NOMO-1 treated with dmso at 0.1 percent for 144 hours (cell line): ENCODE data around the gene FLYWCH1.

Experiments used
- DNase-seq: peaks from one replicate; lab custom pipeline; 2025; ENCODE audit not compliant: unreplicated experiment; lab: John Stamatoyannopoulos, UW

Gene FLYWCH1

DNA sequence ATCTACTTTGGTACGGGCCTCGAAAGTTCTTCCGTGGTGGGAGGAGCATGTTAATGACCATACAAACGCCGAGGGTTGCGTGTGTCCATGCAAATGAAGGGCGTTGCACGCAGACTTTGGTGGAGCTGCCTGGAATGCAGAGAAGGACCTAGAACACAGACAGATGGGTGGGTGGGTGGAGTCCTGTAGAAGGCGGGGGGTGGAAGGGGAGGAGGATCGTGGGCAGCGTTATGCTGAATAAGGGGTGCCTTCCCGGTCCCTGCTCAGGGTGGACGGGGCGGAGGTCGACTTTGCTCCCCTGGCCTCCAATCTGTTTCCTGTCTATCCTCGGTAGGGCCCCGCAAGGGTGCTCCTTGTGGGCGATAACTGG is 56.6 kb downstream of the FLYWCH1 start:
- DNase-seq: peak; percentile 61

DNA sequence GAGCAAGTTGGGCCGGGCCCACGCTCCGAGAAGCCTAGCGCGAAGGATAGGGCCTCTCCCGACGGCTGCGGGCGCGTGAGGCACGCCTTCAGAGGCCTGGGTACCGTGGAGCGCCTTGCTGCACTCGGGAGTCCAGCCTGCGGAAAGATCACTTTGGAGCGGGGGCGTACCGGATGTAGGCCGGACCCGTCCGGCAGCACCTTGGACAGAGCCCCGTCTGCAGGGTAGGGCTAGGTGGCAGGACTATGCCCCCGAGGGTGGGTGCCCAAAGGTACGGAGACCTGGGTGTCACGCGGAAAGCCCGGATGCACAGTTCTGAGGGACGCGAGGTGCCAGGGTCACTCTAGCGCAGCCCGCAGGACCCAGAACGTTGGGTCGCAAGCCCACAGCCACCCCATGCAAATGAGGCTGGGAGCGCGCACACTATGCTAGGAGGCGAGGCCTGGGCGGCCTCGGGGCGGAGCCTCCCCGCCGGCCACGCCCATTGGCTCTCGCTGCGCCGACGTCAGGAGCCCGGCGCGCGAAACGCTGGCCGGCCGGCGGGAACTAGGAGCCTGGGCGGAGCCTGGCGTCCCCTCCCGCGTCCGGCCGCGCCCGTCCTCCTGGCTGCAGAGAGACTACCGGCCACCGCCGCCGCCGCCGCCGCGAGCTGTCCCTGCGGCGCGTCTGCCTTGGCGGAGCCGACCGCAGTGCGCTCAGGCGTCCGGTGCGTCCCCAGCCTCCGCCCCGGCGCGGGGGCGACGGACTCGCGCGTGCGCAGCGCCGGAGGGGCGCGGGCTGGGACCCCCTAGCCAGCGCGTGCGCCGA is 57.2 kb downstream of the FLYWCH1 start, which contains the start of gene PAQR4:
PAQR4 (plus strand) TSS at position 611 of the 807 bp plus-strand sequence. CDS start 327 bp downstream, outside the sequence.
- DNase-seq: peak; percentile 92

DNA sequence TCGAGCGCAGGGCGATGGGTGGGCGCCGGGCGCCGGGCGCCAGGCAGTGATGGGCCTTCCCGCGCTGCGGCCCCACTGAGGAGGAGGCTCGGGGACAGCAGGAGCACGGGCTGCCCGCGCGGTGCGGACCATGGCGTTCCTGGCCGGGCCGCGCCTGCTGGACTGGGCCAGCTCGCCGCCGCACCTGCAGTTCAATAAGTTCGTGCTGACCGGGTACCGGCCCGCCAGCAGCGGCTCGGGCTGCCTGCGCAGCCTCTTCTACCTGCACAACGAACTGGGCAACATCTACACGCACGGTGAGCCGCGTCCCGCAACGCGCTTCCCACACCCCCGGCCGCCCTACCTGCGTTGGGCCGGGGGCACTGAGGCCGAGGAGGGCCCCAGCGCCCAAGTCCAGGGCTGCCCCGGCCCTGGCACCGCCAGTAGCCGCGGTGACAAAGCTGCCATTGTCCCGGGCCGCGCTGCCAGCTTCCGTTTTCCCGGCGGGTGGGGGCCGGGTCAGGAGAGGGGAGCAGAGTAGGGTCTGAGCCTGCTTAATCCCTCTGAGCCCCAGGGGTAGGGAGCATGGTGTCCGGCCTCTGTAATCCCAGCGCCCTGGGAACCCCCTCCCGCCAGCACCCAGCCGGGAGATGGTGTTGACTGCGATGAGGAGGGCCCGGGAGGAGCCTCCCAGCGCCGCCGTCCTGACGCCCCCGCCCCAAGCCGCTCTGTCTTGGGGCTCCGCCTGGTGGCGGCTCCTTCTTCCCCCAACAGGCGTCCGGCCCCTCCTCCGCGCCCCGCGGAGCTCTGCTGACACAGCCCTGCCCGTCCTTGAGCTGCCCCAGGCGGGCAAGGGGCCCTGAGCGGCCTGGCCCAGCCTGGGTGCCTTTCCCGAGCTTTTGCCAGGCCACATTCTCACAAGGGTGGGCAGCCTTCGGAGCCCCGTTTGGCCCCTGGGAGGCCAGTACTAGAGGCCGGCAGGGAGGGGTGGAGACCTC is 58.1 kb downstream of the FLYWCH1 start:
- peak; percentile 45 for DNase-seq

DNA sequence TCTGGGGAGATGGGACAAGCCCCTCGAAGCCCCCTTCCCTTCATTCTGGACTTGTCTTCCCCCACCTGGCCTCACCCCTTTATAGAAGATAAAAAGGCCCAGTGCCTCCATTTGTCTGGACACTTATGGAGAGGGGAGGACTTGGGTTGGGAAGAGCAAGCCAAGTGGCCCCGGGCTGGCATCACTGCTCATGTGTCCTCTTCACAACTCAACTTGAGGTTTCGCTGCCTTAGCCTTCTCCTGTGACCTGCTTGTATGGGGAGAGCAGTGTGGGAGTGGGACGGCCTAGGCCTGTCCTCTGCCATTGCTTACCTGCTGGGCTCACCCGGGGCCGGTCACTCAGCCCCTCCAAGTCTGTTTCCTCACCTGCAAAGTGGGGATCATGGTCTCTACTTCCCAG is 58.8 kb downstream of the FLYWCH1 start:
- no peak for DNase-seq

DNA sequence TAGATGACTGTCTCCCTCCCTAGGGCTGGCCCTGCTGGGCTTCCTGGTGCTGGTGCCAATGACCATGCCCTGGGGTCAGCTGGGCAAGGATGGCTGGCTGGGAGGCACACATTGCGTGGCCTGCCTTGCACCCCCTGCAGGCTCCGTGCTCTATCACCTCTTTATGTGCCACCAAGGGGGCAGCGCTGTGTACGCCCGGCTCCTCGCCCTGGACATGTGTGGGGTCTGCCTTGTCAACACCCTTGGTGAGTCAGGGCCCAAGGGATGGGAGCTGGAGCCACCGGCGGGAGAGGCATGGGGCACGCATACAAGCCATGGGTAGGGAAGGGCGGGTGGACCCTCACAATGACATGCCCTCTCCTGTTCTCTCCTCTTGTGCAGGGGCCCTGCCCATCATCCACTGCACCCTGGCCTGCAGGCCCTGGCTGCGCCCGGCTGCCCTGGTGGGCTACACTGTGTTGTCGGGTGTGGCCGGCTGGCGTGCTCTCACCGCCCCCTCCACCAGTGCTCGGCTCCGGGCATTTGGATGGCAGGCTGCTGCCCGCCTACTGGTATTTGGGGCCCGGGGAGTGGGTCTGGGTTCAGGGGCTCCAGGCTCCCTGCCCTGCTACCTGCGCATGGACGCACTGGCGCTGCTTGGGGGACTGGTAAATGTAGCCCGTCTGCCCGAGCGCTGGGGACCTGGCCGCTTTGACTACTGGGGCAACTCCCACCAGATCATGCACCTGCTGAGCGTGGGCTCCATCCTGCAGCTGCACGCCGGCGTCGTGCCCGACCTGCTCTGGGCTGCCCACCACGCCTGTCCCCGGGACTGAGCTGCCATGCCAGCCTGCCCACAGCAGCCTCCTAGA is 59.6 kb downstream of the FLYWCH1 start:
- DNase-seq: no peak

DNA sequence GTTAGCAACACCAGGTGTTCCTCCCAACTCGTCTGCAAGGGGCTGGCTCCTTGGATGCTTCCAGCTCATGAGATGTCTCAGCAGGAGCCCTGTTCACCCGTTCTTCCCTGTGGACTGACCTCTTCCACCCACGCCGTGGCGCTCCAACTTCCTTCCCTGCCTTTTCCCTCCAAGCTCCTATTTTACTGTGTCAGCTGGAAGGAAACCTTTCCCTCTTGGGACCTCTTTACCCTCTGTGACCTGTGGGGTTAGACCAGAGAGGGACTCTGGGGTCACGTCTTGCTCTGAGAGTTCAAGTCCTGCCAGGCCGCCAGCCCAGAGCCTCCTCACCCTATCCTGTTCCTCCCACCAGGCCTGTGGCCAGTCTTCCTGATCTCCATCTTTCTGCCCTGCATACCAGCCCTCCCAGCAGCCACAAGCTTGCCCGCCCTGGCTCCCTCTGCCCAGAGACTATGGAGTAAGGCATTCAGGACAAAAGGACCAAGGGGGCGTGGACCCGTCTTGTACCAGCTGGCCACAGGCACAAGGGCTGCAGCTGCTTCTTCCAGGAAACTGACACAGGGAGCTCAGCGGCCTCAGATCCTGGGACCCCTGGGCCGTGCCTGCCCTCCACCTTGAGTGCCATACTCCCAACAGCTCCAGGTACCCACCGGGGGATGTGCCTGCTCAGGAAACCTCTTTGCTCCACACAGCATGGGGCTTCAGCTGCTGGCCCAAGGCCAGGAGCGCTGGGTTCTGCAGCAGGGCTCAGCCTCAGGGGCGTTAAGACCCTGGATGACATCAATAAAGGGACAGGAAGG is 60.5 kb downstream of the FLYWCH1 start:
- DNase-seq: no peak

DNA sequence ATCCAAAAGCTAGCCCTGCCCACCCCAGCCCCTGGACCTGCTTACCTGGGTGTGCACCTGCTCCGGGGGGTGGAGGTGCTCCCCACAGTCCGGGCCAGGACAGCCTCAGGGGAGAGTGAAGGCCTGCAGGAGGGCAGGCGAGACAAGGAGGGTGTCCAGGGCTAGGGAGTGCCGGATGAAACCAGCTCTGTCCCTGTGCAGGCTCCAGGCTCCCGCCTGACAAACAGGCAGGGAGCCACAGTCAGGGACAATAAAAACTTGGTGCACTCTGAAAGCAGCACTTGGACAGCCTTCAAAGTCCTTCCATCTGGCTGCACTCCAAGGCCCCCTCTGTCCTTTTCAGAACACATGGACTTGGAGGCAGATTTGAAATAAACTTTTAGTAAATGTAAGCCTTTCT is 61.4 kb downstream of the FLYWCH1 start:
- DNase-seq: no peak

DNA sequence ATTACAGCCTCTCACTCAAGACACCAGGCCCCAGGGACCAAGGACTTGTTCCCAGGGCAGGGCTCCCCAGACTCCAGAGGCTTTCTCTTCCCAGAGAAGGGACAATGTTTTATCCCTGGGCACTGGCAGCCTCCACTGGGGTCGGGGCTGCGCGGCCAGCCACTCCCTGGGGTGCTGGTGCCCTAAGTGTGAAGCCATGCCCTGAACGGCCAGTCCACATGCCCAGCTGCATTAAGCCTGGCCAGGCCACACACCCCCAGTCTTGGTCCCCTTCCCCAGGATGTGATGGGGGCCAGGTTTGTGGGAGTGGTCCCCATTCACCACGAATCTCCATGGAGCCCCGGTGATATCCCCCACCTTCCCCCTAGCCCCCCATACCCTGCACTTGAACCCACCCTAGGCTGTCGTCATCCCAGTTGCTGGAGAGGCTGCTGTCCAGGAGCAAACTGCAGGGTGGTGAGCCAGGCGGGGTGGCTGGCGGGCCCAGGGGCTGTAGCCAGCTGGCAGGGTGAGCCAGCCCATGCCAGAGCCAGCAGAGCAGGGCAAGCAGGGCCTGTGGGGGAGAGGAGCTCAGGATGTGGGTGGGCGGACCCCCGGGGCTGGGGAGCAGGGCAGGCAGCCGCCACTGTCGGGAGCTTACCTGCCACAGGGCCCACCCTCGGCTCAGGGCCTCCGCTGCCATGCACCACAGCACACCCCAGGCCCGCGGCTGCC is 62.0 kb downstream of the FLYWCH1 start:
- no peak for DNase-seq

DNA sequence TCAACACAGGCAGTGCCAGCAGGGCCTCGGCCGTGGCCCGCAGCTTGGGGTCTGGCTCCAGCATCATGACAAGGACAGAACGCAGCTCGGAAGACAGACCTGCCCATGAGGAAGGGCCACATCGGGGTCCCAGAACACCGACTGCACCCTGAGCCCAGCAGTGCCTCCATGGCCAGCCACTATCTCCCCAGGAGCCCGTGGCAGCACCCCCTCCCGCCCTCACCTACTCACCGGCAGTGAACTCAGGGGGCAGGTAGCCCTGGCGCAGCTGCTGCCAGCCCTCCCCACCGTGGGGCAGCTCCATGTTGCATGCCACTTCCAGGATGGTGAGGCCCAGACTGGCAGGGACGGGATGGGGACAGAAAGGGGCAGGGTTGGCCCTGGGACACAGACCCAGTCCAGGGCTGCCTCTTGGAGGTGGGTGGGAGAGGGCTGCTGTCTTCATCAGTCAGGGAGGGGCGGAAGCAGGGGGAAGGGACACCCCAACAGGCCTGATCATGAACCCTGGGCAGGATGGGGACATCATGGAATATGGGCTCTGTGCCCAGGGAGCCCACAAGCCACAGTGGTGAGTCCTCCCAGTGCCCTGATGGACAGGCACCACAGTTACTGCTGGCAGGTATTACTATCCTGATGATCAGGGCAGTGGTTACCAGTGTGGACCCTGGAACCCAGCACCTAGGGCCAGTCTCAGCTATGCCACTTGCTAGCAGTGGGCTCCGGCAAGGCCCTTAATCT is 62.8 kb downstream of the FLYWCH1 start:
- no peak for DNase-seq

DNA sequence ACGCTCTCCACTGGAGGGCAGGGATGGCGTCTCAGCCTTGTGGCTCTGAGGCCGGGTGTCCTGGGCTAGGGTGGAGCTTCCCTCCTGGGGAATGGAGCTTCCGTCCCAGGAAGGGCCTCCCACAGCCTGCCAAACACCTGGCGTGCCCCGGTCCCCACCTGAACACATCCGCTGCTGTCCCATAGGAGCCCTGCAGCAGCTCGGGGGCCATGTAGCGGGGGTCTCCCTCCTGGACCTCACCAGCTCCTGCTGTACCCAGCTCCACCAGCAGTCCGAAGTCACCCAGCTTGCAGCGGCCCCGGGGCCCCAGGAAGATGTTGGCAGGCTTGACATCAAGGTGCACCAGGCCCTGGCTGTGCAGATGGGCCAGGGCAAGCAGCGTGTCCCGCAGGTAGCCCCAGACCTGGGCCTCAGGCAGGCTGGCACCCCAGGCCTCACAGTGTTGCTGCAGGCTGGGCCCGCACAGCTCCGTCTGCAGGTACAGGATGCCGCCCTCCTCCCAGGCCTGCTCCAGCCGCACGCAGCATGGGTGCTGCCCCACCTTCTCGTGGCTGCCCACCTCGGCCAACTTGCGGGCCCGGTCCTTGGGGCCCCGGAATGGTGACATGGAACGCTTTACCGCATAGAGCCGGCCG is 63.5 kb downstream of the FLYWCH1 start:
- no peak for DNase-seq

DNA sequence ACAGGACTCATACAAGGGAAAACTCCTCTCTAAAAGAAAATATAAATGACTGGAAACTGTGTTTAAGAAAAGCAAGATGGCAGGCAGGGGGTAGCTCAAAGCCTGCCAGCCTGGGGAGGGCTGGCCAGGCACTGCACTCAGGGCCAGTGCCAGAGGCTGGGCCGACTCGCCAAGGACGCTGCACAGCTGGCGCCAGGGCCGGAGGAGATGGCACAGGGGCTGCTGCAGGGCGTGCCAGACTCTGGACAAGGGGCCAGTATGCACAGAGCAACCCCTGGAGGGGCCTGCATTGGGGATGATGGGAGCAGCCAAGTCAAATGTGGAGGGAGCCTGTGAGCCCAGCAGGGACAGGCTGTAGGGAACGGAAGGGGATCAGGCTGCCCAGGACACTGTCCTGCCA is 64.5 kb downstream of the FLYWCH1 start:
- no peak for DNase-seq

DNA sequence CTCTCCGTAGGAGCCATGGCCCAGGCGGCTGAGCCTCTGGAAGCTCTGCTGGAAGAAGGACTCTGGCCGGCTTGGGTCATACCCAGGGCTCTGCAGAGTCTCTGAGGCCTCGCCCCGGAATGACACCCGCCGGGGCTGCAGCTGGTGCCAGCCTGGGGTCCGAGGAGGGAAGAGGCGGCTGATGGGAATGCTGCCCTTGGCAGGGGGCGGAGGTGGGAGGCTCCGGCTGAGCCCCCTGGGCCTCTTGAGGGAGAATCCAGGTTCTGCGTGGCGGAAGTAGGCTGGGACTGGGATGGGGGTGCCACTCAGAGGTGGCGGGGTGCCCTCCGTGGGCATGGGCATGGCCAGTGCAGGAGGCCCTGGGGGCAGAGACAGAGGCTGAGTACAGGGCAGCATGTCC is 64.9 kb downstream of the FLYWCH1 start:
- no peak for DNase-seq

DNA sequence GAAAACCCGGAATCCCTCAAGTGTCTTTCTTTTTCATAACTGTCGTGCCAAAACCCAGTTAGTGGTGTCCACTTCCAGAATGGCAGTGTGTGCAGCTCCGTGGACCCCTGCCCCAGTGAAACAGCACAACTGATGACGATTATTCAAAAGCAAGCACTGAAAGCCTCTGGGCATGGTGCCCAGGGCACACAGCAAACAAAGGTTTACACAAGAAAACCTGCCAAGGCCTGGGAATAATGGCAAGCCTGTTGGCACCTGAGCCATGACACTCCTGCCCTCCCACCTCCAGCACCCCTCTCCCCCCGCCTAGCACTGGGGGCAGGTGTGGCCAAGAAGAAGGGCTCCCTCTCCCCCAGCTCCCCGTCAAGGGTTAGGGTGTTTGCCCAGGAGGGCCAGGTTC is 65.7 kb downstream of the FLYWCH1 start:
- no peak for DNase-seq

DNA sequence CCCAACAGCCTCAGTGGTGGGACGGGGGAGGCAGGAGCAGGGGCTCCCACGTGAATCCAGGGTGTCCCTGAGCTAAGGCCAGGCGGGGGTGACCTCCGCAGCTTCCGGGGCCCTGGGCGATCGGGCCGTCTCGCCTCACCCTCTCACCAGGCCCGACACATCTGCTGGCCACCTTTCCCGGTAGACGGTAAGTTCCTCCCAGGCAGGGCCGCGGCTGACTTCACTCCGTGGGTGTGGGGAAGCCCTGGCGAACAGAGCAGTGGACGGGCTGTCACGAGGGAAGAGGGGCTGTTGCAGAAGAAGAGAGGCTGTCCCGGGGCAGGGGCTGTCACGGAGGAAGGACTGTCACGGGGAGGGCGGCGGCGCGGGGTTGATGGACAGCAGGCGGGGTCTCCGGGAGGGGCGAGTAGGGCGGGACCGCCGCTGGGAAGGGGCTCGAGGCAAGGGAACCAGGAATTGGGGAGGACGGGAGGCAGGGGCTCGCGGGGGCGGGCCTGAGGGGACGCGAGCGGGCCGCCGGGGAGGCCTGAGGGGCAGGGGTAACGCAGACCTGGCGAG is 68.0 kb downstream of the FLYWCH1 start:
- no peak for DNase-seq

DNA sequence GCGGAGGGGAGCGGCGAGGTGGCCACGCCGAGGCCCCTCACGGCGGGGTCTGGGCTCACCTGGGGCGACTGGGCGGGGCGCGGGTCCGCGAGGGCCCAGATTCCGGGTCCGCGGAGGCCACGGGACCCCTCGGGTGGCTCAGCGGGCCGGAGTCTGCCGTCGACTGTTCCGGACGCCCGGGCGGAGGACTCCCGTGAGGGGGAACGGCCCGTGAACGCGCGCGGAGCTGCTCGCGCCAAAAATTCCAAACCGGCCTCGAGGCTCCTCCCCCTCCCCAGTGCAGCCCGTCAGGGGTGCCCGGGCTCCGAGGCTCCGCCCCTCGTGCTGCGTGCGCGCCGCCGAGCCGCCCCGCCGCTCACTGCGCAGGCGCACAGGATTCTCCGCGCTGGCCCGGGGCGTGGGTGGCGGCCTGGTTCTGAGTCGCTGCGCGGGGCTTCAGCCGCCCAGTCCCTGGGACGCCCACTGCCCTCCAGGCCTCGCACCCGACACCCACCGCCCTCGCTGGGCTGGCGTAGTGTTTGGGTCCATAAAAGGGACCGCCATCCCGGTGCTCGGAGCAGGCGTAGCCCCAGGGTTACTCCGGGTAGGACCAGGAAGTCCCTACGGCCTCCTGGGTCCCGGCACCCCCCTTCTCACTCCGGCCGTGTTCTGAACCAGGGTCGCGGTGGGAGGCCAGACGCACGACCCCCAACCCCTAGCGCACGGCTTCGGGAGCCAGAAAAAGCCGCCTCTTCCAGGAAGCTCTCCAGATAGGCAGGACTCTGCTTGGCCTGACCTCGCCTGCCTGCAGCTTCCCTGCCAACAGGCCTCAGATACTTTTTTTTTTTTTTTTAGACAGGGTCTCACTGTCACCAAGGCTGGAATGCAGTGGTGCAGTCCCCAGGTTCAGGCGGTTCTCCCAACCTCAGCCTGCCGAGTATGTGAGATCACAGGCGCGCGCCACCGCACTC is 68.8 kb downstream of the FLYWCH1 start, which contains the start of gene PKMYT1:
PKMYT1 (minus strand) TSS at position 220 of the 950 bp plus-strand sequence. CDS start 789 bp downstream, outside the sequence.
- peak; percentile 82 for DNase-seq

DNA sequence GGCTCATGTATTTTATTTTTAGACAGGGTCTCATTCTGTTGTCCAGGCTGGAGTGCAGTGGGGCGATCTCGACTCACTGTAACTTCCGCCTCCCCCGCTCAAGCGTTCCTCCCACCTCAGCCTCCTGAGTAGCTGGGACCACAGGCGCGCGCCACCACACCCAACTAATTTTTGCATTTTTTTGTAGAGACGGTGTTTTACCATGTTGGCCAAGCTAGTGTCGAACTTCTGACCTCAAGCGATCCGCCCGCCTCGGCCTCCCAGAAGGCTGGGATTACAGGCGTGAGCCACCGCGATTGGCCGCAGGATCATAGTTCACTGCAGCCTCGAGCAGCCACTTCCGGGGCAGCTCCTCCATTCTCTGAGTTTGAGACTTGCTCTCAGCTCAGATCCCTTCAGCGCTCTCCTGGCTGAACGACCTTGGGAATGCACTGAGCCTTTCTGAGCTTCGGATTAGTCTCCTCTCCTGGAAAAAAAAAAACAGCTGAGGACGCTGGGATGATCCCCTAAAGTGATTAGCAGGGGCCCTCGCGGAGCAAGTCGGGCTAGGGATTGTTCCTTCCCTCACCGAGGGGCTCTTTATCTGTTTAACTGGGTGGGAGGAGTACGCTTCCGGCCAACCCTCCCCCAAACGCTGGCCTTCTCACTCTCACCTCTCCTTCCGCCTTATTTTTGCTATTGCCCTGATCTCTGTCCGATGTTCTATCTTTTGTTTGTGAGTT is 69.6 kb downstream of the FLYWCH1 start:
- no peak for DNase-seq
